Skeletal muscle satellite cell (primary cell): Measurements from ENCODE around the gene SANBR. TPM values are rescaled to one million over a fixed set of nuclear protein-coding genes. Genes with fewer than 3 reads are reported as not detected.

Experiments
- H3K27me3 ChIP-seq: 2 replicates; pipeline ENCODE4 v1.7.0; 2013; ENCODE audit warnings: low read length; ENCODE audit not compliant: control insufficient read depth, insufficient read depth
- H3K36me3 ChIP-seq: 2 replicates; pipeline ENCODE4 v1.7.0; 2013; ENCODE audit warnings: mild to moderate bottlenecking, control low read depth, low read length; ENCODE audit not compliant: insufficient read depth
- H3K4me1 ChIP-seq: 2 replicates; pipeline ENCODE4 v1.7.0; 2013; ENCODE audit warnings: low read length; ENCODE audit not compliant: control insufficient read depth, insufficient read depth
- H3K4me2 ChIP-seq: 2 replicates; pipeline ENCODE4 v1.7.0; 2013; ENCODE audit warnings: mild to moderate bottlenecking, low read length
- H3K4me3 ChIP-seq: 2 replicates; pipeline ENCODE4 v1.7.0; 2013; ENCODE audit warnings: low read length
- H3K9ac ChIP-seq: 2 replicates; pipeline ENCODE4 v1.7.0; 2013; ENCODE audit warnings: mild to moderate bottlenecking, low read depth, low read length, moderate library complexity
- H3K9me3 ChIP-seq: replicated peaks from 2 replicates; pipeline ENCODE4 v1.7.0; 2013; ENCODE audit warnings: mild to moderate bottlenecking, control low read depth, low read length
- total RNA-seq: library from RNA; depleted of rRNA; stranded (reverse); fragments of >200 nt; gene quantifications from 2 replicates; pipeline ENCODE4 v1.2.3, GENCODE V29; 2012; rRNA removed

SANBR gene
- total RNA-seq = 7.9 and 9.4 TPM in 2 replicates

- H3K36me3 ChIP-seq = peaks cover 7% of the 10 kb centered on the region
- peaks cover 3% of the 10 kb centered on the region for H3K4me1 ChIP-seq
- peak within 1 kb of the TSS; percentile 84 for H3K9ac ChIP-seq
- no peaks in the 10 kb centered on the region for H3K27me3 ChIP-seq
- peak within 1 kb of the TSS; percentile 80 for H3K4me2 ChIP-seq
- no peaks in the 10 kb centered on the region for H3K9me3 ChIP-seq
- H3K4me3 ChIP-seq = peak within 1 kb of the TSS; percentile 82
Observed at GRCh38 chr2:61065714-61066709, at the start of gene SANBR. SANBR (plus strand) TSS chr2:61065871; CDS start chr2:61070351, 4,480 bp downstream.

- H3K27me3 ChIP-seq = no peaks in the 10 kb centered on the region
- H3K4me1 ChIP-seq = peaks cover 20% of the 10 kb centered on the region
- H3K36me3 ChIP-seq = peaks cover 1% of the 10 kb centered on the region
- H3K4me3 ChIP-seq = peak overlapping the region; percentile 90
- no peaks in the 10 kb centered on the region for H3K9me3 ChIP-seq
- H3K9ac ChIP-seq = peak overlapping the region; percentile 90
- H3K4me2 ChIP-seq = peak overlapping the region; percentile 84
Observed at GRCh38 chr2:61015976-61016375, 49.7 kb upstream of the SANBR start.

GRCh38 chr2:61016392-61017002 is 49.2 kb upstream of the SANBR start:
- no peaks in the 10 kb centered on the region for H3K27me3 ChIP-seq
- peaks cover 16% of the 10 kb centered on the region for H3K4me1 ChIP-seq
- H3K9me3 ChIP-seq = no peaks in the 10 kb centered on the region
- peak overlapping the region; percentile 90 for H3K4me3 ChIP-seq
- peaks cover 7% of the 10 kb centered on the region for H3K36me3 ChIP-seq
- peak overlapping the region; percentile 84 for H3K4me2 ChIP-seq
- H3K9ac ChIP-seq = peak overlapping the region; percentile 90

- H3K27me3 ChIP-seq = no peaks in the 10 kb centered on the region
- H3K4me3 ChIP-seq = peak overlapping the region; percentile 90
- peaks cover 10% of the 10 kb centered on the region for H3K4me1 ChIP-seq
- peak overlapping the region; percentile 90 for H3K9ac ChIP-seq
- H3K9me3 ChIP-seq = no peaks in the 10 kb centered on the region
- H3K4me2 ChIP-seq = peak overlapping the region; percentile 84
- peaks cover 7% of the 10 kb centered on the region for H3K36me3 ChIP-seq
Observed at GRCh38 chr2:61017003-61017555, 48.6 kb upstream of the SANBR start.

- H3K27me3 ChIP-seq = no peaks in the 10 kb centered on the region
- H3K4me3 ChIP-seq = peak within 1 kb of the TSS; percentile 90
- peaks cover 11% of the 10 kb centered on the region for H3K36me3 ChIP-seq
- H3K9me3 ChIP-seq = no peaks in the 10 kb centered on the region
- H3K4me2 ChIP-seq = peak within 1 kb of the TSS; percentile 84
- peak within 1 kb of the TSS; percentile 90 for H3K9ac ChIP-seq
- H3K4me1 ChIP-seq = peaks cover 8% of the 10 kb centered on the region
Observed at GRCh38 chr2:61017556-61018317, 47.9 kb upstream of the SANBR start, which contains the start of the genes PEX13 and PUS10. PEX13 (plus strand) TSS chr2:61017720; CDS start chr2:61017760, 40 bp downstream. PUS10 (minus strand) TSS chr2:61018255; CDS start chr2:61011890, 6,365 bp downstream.

GRCh38 chr2:61018318-61018755 is 47.3 kb upstream of the SANBR start:
- H3K36me3 ChIP-seq = peaks cover 11% of the 10 kb centered on the region
- H3K4me2 ChIP-seq = peak overlapping the region; percentile 84
- peaks cover 5% of the 10 kb centered on the region for H3K4me1 ChIP-seq
- no peaks in the 10 kb centered on the region for H3K9me3 ChIP-seq
- H3K27me3 ChIP-seq = no peaks in the 10 kb centered on the region
- H3K9ac ChIP-seq = peak overlapping the region; percentile 90
- H3K4me3 ChIP-seq = peak overlapping the region; percentile 90

- peaks cover 11% of the 10 kb centered on the region for H3K36me3 ChIP-seq
- peak overlapping the region; percentile 84 for H3K4me2 ChIP-seq
- peak overlapping the region; percentile 90 for H3K9ac ChIP-seq
- peak overlapping the region; percentile 90 for H3K4me3 ChIP-seq
- no peaks in the 10 kb centered on the region for H3K27me3 ChIP-seq
- H3K9me3 ChIP-seq = no peaks in the 10 kb centered on the region
- peaks cover 5% of the 10 kb centered on the region for H3K4me1 ChIP-seq
Observed at GRCh38 chr2:61018798-61019197, 46.9 kb upstream of the SANBR start.

- no peaks in the 10 kb centered on the region for H3K27me3 ChIP-seq
- H3K9ac ChIP-seq = no peak overlapping the region
- peaks cover 11% of the 10 kb centered on the region for H3K36me3 ChIP-seq
- no peak overlapping the region for H3K4me2 ChIP-seq
- peaks cover 3% of the 10 kb centered on the region for H3K4me1 ChIP-seq
- no peaks in the 10 kb centered on the region for H3K9me3 ChIP-seq
- H3K4me3 ChIP-seq = no peak overlapping the region
Observed at GRCh38 chr2:61021228-61021660, 44.4 kb upstream of the SANBR start.

GRCh38 chr2:61023670-61024069 is 42.0 kb upstream of the SANBR start:
- Histone ChIP-seq H3K27me3 (no peaks in the 10 kb centered on the region), H3K9me3 (no peaks in the 10 kb centered on the region), H3K36me3 (peaks cover 14% of the 10 kb centered on the region), H3K9ac (no peak overlapping the region), H3K4me2 (no peak overlapping the region), H3K4me3 (no peak overlapping the region), H3K4me1 (no peaks in the 10 kb centered on the region)

- peaks cover 32% of the 10 kb centered on the region for H3K36me3 ChIP-seq
- H3K27me3 ChIP-seq = no peaks in the 10 kb centered on the region
- no peak overlapping the region for H3K9ac ChIP-seq
- no peak overlapping the region for H3K4me3 ChIP-seq
- H3K4me2 ChIP-seq = no peak overlapping the region
- H3K9me3 ChIP-seq = no peaks in the 10 kb centered on the region
- H3K4me1 ChIP-seq = no peaks in the 10 kb centered on the region
Observed at GRCh38 chr2:61029533-61029932, 36.1 kb upstream of the SANBR start.
